ENCODE data around the gene LYSMD2.
A peak's percentile ranks its signal among the peaks of the same experiment; 100 is the strongest.
"Not testable (repeated sequence)": the region's sequence is repeated elsewhere in the genome, so short reads cannot be mapped to it uniquely, and the experiment has no call there.

Gene LYSMD2, protein sequence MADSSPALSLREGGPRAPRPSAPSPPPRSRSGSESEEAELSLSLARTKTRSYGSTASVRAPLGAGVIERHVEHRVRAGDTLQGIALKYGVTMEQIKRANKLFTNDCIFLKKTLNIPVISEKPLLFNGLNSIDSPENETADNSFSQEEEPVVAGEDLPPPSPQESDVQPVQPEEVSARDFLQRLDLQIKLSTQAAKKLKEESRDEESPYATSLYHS

DNA sequence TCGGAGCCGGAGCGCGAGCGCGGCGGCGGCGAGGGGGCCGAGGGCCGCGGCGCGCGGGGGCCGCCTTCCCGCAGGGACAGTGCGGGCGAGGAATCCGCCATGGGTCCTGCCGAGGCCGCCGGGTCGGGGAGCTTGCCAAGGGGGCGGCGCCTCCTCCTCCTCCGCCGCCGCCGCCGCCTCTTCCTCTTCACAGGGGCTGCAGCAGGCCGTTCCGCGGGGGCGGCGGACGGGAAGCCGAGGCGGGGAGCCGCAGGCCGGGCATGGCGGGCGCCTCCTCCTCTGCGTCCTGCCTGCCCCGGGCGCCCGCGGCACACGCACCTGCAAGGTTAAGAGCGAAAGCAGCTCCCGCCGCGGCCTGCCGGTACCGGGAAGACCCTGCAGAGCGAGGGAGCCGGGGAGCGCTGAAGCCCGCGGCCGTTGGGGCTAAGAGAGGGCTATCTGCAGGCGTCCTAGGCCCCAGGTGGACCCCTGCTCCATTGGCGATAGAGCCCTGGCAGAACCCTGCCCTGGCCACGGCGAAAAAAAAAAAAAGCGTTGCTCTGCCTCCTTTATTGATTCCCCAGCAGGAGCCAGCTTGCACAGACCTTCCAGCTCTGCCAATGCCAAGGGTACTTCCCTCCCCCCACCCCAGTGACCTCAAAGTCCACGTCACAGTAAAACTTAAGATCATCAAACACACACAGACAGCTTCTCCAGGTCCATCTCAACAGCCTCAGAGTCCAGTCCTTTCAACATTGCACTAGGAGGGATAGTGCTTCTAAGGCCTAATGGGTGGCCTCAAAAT lies at the start of gene LYSMD2:
TSS of gene LYSMD2 (minus strand) at position 134 of the 784 bp plus-strand sequence. CDS start at position 101, 33 bp downstream.
- H3K27ac ChIP-seq, result peak within 1 kb of the TSS; percentile 78
- TF ChIP-seq, protein P1, sequence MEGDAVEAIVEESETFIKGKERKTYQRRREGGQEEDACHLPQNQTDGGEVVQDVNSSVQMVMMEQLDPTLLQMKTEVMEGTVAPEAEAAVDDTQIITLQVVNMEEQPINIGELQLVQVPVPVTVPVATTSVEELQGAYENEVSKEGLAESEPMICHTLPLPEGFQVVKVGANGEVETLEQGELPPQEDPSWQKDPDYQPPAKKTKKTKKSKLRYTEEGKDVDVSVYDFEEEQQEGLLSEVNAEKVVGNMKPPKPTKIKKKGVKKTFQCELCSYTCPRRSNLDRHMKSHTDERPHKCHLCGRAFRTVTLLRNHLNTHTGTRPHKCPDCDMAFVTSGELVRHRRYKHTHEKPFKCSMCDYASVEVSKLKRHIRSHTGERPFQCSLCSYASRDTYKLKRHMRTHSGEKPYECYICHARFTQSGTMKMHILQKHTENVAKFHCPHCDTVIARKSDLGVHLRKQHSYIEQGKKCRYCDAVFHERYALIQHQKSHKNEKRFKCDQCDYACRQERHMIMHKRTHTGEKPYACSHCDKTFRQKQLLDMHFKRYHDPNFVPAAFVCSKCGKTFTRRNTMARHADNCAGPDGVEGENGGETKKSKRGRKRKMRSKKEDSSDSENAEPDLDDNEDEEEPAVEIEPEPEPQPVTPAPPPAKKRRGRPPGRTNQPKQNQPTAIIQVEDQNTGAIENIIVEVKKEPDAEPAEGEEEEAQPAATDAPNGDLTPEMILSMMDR (IDR thresholded peaks at IDR 0.05), result no peak
- TF ChIP-seq ZFX (IDR thresholded peaks at IDR 0.05; ENCODE audit: borderline replicate concordance), result no peak

DNA sequence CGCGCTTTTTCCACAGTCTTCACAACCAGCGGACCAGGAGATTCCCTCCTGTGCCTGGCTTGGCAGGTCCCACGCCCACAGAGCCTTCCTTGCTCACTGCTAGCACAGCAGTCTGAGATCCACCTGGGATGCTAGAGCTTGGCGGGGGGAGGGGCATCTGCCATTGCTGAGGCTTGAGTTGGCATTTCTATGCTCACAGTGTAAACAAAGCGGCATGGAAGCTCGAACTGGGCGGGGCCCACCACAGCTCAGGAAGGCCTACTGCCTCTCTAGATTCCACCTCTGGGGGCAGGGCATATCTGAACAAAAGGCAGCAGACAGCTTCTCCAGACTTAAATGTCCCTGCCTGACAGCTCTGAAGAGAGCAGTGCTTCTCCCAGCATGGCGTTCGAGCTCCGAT lies 49.7 kb upstream of the LYSMD2 start:
- H3K27ac ChIP-seq, result not testable (repeated sequence)

DNA sequence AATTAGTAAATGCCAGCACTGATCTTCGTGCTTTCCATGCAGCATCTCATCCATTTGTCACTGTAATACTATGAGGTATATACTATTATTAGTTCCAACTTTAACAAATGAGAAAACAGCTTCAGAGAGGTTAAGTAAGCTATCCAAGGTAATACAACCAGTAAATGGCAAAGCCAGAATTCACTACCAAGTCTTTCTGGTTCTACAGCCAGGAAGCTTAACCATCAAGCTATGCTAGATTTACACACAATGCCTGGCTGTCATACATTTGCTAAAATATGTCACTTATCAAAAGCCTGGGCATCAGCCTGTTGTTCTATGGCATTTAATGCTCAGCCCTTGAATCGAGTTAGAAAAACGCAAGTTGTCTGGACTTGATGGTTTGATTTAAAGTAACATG lies 46.5 kb upstream of the LYSMD2 start:
- TF ChIP-seq ZFX (IDR thresholded peaks at IDR 0.05; ENCODE audit: borderline replicate concordance), result no peak
- TF ChIP-seq, protein P1 (IDR thresholded peaks at IDR 0.05), result no peak
- H3K27ac ChIP-seq, result no peak overlapping the region

DNA sequence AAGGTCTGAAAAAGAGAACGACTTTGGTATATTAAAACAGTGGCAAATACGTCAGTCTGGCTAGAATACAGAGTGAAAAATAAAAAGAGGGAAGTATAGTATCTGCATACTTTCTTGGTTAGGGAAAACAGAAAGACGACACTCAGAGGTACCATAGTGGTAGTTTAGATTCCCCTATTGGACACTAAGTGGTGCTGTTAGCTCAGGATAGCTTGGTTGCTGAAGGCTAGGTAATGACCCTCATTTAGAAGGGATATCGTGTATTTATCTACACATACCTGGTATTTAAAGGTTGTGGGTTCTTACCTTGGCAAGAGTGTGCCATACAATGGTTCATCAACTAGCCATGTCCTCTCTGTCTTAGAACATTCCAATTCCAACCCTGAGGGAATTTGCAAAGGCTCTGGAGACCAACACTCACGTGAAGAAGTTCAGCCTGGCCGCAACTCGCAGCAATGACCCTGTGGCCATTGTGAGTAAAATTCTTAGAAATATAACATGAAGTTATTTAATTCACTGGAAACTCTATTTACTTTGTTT lies 45.0 kb upstream of the LYSMD2 start:
- TF ChIP-seq, protein P1 (IDR thresholded peaks at IDR 0.05), result peak; percentile 17; the same call in 1 of the 2 replicates
- no peak for TF ChIP-seq ZFX (IDR thresholded peaks at IDR 0.05; ENCODE audit: borderline replicate concordance)
- H3K27ac ChIP-seq, result no peak overlapping the region

DNA sequence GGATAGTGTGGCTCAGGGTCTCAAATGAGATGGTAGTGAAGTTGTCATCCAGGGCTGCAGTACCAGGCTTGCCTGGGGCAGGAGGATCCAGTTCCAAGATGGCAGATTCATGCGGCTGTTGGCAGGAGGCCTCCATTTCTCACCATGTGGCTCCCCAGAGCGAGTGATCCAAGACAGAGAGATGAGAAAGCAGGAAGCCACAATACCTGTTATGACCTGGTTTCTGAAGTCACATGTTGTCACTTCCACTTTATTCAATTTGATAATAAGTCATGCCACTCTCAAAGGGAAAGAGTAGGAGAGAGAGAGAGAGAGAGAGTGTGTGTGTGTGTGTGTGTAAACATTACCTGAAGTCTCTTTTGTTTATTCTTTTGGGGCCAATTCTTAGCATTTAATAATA lies 44.1 kb upstream of the LYSMD2 start:
- TF ChIP-seq, protein P1 (IDR thresholded peaks at IDR 0.05), result no peak
- TF ChIP-seq ZFX (IDR thresholded peaks at IDR 0.05; ENCODE audit: borderline replicate concordance), result no peak
- H3K27ac ChIP-seq, result no peak overlapping the region

DNA sequence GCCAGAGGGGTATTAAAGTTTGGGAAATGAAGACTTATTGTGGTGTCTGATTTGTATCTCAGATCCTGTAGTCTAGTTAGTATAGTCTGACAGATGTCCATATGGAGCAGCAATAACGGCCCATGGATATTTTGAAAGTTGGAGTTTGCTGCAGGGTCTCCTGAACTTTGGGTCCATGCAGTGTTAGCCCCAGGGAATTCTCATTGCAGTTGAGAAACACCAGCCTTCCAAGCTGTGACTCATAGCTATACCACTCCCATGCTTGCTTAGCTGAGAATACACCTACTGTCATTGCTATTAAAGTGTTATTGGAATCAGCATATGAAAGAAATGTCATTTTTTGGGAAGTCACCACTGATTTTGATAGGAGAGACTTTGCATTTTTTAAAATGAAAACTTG lies 43.2 kb upstream of the LYSMD2 start:
- no peak overlapping the region for H3K27ac ChIP-seq
- TF ChIP-seq, protein P1 (IDR thresholded peaks at IDR 0.05), result no peak
- TF ChIP-seq ZFX (IDR thresholded peaks at IDR 0.05; ENCODE audit: borderline replicate concordance), result no peak

DNA sequence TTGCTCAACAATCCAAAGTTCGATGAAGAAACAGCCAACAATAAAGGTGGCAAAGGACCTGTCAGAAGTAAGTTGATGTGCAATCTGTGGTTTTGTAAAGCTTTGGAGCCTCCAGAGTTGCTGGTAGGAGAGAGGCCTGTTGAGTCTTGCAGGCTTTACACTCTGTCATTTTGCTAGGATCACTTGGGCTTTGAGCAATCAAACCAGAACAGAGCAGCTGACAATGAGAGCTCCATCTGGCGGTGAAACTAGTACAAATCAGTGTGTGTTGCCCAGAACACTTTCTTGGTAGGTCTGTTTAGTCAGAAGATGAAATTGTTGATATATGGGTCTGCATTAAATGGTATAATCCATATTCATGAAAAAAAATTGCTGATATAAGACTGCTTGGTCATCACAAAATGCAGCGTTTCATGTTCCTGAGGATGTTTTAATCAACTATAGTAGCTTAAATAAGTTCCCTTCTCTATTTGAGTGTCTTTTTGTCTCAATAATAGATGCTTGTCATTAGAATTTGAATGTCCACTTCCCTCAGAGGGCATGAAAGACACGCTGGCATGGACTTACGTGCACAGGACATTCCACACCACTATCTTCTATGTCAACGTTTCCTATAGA lies 39.6 kb upstream of the LYSMD2 start:
- TF ChIP-seq ZFX (IDR thresholded peaks at IDR 0.05; ENCODE audit: borderline replicate concordance), result no peak
- TF ChIP-seq, protein P1 (IDR thresholded peaks at IDR 0.05), result peak; percentile 80
- H3K27ac ChIP-seq, result no peak overlapping the region
